Superior temporal gyrus (tissue), 1 donor: ENCODE results near the gene HELQ.
"Not testable (repeated sequence)": the region's sequence is repeated elsewhere in the genome, so short reads cannot be mapped to it uniquely, and the experiment has no call there.

Experiments used
- DNase-seq: peaks from one replicate; pipeline ENCODE4 v3.0.0-alpha.2; 2016; ENCODE audit errors: extremely low spot score

The HELQ gene, protein sequence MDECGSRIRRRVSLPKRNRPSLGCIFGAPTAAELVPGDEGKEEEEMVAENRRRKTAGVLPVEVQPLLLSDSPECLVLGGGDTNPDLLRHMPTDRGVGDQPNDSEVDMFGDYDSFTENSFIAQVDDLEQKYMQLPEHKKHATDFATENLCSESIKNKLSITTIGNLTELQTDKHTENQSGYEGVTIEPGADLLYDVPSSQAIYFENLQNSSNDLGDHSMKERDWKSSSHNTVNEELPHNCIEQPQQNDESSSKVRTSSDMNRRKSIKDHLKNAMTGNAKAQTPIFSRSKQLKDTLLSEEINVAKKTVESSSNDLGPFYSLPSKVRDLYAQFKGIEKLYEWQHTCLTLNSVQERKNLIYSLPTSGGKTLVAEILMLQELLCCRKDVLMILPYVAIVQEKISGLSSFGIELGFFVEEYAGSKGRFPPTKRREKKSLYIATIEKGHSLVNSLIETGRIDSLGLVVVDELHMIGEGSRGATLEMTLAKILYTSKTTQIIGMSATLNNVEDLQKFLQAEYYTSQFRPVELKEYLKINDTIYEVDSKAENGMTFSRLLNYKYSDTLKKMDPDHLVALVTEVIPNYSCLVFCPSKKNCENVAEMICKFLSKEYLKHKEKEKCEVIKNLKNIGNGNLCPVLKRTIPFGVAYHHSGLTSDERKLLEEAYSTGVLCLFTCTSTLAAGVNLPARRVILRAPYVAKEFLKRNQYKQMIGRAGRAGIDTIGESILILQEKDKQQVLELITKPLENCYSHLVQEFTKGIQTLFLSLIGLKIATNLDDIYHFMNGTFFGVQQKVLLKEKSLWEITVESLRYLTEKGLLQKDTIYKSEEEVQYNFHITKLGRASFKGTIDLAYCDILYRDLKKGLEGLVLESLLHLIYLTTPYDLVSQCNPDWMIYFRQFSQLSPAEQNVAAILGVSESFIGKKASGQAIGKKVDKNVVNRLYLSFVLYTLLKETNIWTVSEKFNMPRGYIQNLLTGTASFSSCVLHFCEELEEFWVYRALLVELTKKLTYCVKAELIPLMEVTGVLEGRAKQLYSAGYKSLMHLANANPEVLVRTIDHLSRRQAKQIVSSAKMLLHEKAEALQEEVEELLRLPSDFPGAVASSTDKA

DNA sequence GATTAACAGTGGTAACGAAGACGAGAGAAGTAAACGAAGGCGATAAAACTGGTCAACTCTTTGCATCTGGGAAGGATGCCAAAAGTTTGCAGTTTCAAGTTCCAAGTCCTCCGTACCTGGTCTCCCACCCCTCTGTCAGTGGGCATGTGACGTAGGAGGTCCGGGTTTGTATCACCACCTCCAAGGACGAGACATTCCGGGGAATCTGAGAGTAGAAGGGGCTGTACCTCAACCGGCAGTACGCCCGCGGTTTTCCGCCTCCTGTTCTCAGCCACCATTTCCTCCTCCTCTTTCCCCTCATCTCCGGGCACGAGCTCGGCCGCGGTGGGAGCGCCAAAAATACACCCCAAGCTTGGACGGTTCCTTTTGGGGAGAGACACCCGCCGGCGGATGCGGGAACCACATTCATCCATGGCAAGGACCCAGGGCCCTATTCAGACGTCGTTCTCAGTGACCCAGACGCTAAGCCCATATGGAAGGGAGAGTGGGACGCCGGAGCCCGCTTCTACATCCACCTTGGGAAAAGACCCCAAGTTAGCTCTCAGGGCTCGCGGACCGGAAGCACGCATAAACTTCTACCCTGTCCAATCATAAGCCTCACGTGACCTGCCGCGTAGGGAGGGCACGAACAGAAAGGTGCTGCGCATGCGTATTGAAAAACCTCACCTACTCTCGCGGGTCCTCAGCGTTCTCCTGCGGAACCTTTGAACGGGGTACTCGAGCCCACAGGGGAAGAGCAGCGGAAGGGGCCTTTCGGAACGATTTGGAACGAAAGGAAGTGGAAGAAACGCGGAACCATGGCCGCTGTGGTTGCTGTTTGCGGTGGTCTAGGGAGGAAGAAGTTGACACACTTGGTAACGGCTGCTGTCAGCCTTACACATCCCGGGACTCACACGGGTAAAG is at the start of gene HELQ, which contains the start of gene MRPS18C:
Gene HELQ, minus strand, starts transcription at position 543 of the 903 bp plus-strand sequence. Its CDS starts 130 bp downstream, at position 413.
Gene MRPS18C, plus strand, starts transcription at position 778 of the 903 bp plus-strand sequence. Its CDS starts 20 bp downstream, at position 798.
- peak; percentile 99 for DNase-seq

DNA sequence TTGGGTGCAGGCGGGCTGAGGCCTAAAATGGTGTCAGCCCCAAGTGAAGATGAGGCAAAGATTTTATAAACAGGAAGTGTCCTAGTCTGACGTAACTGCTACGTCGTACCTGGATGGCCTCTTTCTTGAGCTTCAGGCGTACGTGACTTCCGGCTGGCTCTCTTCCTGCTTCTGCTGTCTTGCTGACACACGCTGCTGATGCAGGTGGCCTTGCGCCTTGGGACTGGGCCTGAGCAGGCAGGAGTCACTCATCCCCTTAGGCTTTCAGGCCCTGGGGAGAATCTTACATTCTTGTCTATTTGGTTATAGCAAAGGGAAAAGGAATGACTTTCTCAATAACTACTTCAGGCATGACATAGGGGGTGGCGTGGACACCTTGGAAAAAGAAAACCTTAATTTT is 49.4 kb upstream of the HELQ start:
- DNase-seq, result no peak

DNA sequence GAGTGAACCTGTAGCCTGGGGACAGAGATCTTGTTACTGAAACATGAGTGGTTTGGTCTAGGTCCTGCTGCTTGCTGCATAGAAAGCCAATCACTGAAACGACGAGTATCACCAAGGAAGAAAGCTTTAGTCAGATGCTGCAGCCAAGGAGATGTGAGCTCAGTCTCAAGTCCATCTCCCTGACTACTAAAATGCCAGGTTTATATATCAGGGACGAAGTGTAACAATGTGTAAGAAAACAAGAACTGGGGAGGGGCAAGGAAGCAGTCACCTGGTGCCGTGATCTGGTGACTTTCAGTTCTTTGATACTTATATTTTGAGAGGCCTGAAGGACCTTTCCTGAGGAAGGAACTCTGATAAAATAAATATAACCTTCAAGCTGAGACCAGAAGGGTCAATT is 48.9 kb upstream of the HELQ start:
- no peak for DNase-seq

DNA sequence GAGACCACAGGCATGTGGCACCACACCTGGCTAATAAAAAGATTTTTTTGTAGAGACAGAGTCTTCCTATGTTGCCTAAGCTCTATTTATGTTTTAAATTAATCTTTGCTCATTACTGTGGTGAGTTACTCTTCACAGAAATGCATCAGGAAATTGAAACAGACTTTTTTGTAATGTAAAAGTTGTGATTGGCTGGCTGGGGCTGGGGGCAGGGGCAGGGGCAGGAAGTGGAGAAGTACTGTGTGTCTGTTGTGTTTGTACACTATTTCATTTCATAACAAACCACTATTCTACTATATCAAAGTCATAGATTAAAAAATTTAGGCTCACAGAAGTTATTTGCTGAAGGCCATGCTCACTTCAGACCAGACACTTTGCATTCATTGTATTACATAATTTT is 48.4 kb upstream of the HELQ start:
- no peak for DNase-seq

DNA sequence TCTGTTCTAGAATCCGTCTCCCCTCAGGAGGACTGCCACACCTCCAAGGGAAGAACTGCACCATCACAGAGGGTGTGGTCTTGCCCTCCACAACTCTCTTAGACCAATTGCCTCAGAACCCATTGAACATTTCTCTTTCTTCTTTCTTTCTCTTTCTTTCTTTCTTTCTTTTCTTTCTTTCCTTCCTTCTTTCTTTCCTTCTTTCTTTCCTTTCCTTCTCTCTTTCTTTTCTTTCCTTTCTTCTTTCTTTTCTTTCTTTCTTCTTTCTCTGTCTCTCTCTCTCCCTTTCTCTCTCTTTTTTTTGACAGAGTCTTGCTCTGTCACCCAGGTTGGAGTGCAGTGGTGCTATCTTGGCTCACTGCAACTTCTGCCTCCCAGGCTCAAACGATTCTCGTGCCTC is 46.0 kb upstream of the HELQ start:
- not testable (repeated sequence) for DNase-seq

DNA sequence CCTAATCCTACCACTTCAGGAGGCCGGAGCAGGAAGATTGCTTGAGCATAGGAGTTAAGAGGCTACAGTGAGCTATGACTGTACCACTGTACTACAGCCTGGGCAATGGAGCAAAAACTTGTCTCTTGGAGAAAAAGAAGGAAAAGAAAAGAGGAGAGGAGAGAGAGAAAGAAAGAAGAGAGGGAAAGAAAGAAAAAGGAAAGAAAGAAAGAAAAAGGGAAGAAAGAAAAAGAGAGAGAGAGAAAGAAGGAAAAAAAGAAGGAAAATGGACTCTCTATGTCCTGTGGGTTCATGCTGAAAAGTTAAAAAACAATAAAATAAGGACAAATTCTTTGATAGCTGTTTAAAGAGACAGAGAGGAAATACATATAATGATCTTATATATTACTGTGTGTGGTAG is 42.6 kb upstream of the HELQ start:
- DNase-seq, result no peak

DNA sequence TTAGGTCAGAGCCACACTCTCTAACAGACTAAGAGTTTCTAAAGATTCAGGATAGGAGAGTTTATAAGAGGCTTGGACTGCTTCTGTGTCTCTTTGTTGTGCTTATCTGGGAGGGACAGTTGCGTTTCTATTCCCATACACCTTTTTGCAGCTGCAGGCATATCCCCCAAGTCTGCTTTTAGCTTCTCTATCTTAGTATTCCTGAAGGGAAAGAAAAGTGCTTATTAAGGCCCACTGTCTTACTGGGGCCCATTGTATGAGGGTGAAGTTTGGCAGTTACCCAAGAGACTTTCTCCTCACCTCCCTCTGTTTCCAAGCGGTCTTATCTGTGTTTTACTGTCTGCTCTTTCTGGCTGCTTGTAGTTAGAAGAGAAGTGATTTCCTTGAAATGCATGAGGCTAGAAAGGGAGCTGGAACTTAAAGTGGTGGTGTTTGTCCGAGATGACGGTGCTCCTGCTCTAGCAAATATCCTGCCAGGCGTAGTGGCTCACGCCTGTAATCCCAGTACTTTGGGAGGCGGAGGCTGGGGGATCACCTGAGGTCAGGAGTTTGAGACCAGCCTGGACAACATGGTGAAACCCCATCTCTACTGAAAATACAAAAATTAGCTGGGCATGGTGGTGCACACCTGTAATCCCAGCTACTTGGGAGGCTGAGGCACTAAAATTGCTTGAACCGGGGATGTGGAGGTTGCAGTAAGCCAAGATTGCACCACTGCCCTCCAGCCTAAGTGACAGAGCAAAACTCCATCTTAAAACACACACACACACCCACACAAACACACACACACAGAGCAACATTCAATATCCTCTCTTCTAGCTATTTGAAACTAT is 40.7 kb upstream of the HELQ start:
- not testable (repeated sequence) for DNase-seq

DNA sequence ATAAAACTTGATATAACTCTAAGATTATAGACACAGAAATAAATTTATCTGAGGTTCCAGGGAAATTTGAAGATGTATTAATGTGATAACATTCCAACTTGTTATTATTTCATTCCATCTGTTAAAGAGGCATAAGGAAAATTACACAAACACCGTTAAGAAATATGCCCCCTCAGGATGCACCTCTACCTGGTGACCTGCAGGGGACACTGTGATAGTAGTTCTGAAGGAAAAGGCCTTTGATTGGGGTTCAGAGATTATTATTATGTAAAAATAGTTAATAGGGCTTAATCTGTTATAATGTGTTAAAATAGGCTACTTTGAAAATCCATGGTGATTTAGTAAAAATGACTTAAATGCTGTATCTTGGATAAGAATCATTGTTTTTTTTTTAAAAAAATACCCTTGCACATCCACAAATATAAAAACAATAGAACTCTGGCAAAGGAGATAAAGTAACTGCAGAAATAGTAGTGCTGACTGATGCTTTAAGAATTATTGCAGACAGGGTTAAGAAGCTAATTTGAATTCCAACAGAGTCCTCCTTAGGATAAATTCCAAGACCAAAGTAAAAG is 35.3 kb upstream of the HELQ start:
- DNase-seq, result no peak

DNA sequence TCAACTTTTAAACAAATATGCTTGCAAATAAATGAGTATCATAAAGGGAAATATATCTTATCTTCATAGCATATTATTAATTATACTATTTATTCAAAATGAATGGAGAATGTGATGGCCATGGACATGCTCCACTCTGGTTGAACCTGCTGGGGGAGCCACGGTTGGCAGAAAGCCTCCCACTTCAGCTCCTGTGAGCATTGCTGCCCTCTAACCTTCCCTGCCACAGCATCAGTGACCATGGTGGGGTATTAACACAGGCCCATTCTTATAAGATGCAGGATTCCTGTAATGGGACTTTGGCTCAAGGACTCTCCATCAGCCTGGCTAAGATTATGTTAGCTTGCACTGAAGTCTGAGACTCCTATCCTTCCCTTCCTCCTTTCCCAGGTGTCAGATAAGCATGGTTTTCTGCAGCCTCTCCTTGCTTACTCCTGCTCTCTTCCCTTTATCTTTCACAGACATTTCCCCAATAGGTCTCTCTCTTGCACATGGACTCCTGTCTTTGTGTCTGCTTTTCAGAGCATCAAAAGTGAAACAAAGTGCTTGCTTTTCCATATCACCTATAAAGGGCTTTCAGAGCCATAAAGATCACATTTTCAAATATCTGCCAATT is 34.2 kb upstream of the HELQ start:
- no peak for DNase-seq

DNA sequence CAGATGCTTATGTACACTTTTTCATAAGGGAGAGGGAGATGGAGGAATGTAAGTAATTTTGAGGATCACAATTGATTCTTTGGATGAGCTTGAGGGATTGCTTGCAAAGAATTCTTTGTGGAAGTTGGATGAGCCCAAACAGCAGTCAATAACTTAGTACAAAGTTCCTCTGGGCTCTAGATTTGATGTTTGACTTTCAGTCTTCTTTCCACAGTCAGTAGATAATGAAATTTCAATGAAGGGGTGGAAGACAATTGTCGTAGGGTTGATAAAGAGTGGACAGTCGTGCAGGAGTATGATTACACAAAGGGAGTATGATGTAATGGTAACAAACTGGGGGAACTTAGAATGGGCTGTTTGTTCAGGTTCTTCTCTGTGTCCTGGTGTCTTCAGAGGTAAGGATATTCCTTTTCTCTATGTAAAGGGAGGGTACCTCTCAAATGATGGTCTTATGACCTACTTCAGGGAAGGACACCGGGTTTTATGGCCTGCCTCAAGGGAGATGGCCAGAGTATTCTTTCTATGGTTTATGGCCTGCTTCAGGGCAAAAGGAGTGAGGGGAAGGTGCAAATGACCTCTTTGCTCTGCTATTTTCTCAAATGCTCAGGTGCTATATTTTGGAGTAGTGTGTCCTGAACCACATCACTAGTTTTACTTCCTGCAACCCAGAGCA is 31.0 kb upstream of the HELQ start:
- DNase-seq, result no peak

DNA sequence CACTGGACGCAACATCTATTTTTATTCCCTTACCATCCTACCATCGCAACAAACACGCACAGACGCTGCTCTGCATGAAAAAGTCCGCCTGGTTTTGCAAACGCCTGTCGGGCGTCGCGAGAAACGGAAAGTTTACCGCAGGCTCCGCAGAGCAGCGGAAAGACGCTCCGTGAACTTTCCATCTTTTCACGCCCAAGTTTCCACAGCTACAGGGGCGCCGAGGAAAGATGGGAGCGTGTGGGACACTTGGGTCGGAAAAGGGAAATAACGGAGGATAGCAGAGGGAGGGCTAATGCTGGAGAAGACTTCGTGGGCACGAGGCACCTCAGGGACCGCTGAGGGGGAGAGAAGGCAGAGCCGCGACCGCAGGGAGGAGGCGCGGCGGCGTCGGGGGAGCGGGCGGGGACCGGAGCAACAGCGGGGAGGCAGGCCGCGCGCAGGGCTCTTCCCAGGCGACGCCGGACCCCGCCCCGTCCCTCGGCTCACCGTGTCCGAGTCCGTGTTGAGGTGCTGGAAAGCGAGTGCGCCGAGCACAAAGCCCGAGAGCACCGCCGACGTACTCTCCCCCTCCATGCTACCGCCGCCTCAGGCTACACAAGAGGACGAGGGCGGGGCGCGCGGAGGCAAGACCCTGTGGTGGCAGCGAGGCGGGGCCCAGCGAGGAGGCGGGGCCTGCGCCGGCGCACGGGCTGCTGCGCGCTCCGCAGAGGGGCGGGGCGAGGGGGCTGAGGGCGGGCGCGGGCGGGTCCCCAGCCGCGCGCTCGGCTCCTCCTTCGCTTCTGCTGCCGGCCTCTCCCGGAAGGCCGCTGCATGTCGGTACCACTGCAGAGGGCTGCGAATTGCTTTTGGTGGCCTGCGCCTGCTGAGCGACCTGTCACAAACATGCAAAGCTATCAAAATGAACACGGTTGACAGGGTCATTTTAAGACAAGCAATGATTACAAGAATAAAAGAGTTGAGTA is 29.2 kb upstream of the HELQ start, which contains the start of gene ABRAXAS1:
Gene ABRAXAS1, minus strand, starts transcription at position 601 of the 962 bp plus-strand sequence. Its CDS starts 28 bp downstream, at position 573.
- peak; percentile 92 for DNase-seq

DNA sequence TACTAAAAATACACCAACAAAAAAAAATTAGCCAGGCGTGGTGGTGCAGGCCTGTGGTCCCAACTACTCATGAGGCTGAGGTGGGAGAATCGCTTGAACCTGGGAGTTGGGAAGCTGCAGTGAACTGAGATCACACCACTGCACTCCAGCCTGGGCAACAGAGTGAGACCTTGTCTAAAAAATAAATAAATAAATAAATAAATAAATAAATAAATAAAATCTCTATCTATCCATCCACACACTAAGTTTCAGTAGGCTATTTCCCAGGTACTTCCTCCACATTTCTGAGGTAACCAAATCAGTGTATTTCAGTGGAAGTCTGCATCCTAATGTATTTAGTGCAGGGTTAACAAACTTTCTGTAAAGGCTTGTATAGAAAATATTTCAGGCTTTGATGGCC is 18.3 kb upstream of the HELQ start:
- no peak for DNase-seq

DNA sequence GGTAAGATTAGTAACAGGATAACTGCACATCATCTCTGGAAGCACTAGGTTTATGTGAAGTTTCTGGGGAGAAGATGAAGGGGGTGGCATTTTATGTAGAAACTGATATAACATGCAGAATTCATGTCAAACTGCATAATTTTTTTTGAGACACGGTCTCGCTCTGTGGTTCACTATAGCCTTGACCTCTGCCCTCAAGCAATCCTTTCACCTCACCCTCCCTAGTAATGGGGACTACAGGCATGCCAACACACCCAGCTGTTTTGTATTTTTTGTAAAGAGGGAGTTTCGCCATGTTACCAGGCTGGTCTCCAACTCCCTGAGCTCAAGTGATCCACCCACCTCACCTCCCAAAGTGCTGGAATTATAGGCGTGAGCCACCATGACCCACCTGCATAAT is 17.8 kb upstream of the HELQ start:
- DNase-seq, result no peak

DNA sequence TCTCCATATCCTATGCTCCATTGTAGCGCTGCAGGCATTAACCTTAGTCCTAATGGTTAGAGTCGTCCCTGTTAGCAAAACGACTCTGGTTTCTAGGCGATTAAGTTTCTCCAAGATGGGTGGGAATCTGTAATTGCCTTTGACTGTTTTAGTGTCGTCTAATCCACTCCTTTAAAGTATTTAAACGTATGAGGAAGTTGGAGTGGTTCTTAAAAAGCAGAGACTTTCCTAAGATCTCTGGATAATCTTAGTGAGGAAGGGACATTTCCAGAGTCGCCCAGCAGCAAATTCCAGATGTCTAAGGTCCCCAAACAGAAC is 520 bp upstream of the HELQ start:
- no peak for DNase-seq

DNA sequence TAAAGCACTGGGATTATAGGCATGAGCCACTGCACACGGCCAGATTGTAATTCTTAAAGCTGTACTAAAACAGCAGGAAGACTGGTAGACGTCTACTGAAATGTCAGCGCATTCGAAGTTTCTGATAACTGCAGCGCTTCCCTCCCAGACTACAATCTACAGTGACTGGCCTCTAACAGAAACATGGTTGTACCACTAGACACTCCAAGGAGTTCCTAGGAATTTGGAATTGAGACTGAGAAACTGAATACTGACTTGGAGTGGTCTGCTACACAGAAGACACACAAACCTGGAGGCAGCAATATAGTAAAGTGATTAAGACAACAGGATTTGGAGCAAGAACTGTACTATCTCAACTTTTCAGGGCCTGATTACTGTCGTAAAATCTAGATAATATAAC is 937 bp downstream of the HELQ start:
- DNase-seq, result no peak

DNA sequence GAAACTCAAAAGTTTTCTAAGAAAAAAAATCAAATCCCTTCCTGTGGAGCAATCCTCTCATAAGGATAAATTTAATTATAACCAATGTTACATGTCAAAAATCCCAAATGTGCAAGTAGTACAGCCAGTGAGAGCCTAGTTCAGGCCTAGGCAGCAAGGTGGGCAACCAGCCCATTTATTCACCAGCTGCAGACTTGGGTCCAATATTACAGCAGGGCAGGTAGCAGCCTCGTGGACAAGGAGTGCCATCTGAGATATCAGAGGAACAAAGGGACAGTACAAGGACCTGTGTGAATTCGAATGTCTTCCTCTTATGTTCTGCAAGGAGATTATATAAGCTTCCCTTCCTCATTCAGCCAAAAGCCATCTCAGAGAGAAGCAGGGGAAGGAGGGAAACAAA is 6.6 kb downstream of the HELQ start:
- DNase-seq, result no peak

DNA sequence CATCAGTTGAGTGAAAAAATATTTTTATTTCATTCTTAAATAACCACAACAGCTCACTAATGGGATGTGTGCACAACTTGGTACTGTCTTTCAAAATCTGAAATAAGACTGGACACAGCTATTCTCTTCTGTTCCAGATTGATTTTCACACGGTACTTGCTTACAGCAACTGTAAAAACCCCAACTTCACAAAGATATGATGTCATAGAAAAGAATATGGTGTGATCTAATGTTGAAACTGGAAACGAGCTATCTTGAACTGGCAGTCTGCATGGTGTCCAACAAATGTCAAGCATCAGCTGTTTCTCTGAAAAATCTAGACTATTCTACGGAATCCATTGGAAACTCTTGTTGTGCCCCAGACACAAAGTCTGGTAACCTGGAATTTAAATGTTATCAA is 14.7 kb downstream of the HELQ start:
- no peak for DNase-seq
